ENCODE results near the gene GAL3ST2.

DNA sequence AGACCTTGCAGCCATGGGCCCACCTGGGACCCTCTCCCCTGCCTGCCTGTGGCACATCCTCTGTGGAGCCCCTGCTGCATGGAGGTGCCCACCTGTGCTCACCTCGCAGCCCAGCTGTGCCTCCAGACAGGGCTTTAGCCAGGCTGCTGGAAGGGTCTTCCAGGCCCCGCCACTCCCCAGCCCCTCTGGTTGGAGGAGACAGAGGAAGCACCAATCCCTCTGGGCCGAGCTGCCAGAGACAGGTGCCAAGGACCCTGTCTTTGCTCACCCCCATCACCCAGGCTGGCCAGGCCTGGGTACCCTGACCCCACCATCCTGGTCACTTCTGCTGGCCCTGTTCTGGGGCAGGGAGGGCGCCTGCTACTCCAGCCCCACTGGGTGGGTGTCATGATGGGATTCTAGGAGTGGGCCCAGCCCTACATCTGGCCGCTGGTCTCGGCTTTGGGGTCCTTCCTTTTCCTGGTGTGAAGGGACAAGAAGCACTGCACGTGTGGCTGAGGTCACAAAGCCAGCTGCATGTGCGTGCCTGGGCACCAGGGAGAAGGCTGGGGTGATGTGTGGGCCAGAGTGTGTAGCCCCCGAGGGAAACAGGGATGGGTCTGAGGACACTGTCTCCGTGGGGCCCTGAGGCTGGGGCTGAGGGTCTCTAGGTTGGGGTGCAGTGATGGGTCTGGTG is 23.0 kb downstream of the GAL3ST2 start:
- TF ChIP-seq POLR2AphosphoS5 (IDR thresholded peaks at IDR 0.05) = no peak
- TF ChIP-seq, protein P1, sequence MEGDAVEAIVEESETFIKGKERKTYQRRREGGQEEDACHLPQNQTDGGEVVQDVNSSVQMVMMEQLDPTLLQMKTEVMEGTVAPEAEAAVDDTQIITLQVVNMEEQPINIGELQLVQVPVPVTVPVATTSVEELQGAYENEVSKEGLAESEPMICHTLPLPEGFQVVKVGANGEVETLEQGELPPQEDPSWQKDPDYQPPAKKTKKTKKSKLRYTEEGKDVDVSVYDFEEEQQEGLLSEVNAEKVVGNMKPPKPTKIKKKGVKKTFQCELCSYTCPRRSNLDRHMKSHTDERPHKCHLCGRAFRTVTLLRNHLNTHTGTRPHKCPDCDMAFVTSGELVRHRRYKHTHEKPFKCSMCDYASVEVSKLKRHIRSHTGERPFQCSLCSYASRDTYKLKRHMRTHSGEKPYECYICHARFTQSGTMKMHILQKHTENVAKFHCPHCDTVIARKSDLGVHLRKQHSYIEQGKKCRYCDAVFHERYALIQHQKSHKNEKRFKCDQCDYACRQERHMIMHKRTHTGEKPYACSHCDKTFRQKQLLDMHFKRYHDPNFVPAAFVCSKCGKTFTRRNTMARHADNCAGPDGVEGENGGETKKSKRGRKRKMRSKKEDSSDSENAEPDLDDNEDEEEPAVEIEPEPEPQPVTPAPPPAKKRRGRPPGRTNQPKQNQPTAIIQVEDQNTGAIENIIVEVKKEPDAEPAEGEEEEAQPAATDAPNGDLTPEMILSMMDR (IDR thresholded peaks at IDR 0.05) = no peak
